ENCODE results near the gene SEC31A. TPM values are rescaled to one million over a fixed set of nuclear protein-coding genes. Genes with fewer than 3 reads are reported as not detected.
"Not testable (repeated sequence)": the region's sequence is repeated elsewhere in the genome, so short reads cannot be mapped to it uniquely, and the experiment has no call there.

The SEC31A gene
- total RNA-seq, 4 donors from 2014 or later = 195 to 283 (median 268) TPM

DNA sequence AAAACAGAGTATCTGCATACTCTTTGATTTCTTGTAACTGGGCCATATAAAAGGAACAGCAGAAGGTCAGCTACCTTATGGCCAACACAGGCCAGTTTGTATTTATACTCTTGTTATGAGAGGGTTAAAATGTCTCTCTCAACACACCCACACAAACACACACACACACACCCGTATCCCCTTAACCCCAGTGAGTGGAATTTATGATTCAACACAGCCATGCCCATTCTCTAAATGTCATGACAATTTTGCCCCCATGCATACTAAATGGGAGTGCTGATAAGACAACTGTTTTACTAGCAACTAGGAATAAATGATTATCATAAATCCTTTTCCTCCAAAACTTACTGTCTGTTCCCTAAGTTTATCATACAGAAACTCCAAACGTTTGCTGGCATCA lies 70.3 kb downstream of the SEC31A start:
- H3K36me3 ChIP-seq = peaks cover 0 to 92% (median 0%) of the 10 kb centered on the region in 3 donors
- H3K4me1 ChIP-seq = no peaks in the 10 kb centered on the region
- DNase-seq = no peak
- H3K27ac ChIP-seq = no peak overlapping the region
- no peak overlapping the region for H3K4me3 ChIP-seq
- no peaks in the 10 kb centered on the region for H3K9me3 ChIP-seq
- TF ChIP-seq POLR2A (IDR thresholded peaks at IDR 0.05) (no peak), CTCF (IDR thresholded peaks at IDR 0.05) (no peak)
- no peaks in the 10 kb centered on the region for H3K27me3 ChIP-seq

- no peak overlapping the region for H3K27ac ChIP-seq
- H3K4me1 ChIP-seq = no peaks in the 10 kb centered on the region
- H3K36me3 ChIP-seq = peaks cover 0 to 75% (median 0%) of the 10 kb centered on the region in 3 donors
- H3K27me3 ChIP-seq = no peaks in the 10 kb centered on the region
- no peaks in the 10 kb centered on the region for H3K9me3 ChIP-seq
- no peak for DNase-seq
- TF ChIP-seq POLR2A (IDR thresholded peaks at IDR 0.05) = no peak
- TF ChIP-seq CTCF (IDR thresholded peaks at IDR 0.05) = no peak
- no peak overlapping the region for H3K4me3 ChIP-seq
Observed at GRCh38 chr4:82818664-82819662, 72.0 kb downstream of the SEC31A start.

- H3K9me3 ChIP-seq, H3K27ac ChIP-seq, DNase-seq, H3K4me1 ChIP-seq, H3K4me3 ChIP-seq, H3K27me3 ChIP-seq: not testable (repeated sequence)
- H3K36me3 ChIP-seq = peaks cover 0 to 54% (median 0%) of the 10 kb centered on the region in 3 donors
Observed at GRCh38 chr4:82816874-82817273, 74.1 kb downstream of the SEC31A start.

DNA sequence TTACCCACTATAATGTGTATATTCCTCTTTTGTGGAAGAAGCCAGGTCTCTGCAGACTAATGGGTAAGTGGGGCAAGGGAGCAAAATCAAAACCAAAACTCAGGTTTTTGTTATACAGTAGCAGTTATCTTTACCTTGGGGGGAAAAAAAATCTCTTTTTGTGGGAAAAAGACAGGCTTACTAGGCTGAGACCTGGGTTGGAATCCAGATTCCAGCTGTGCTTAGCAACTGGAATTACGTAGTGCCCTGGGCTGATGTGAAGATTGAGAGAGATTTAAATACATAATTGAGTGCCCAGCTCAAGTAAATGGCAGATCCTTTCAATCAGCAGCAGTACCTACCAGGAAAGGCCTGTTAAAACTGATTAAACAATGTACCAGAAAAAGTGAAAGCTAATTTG lies 76.9 kb downstream of the SEC31A start:
- TF ChIP-seq CTCF (IDR thresholded peaks at IDR 0.05) (no peak), POLR2A (IDR thresholded peaks at IDR 0.05) (no peak)
- no peaks in the 10 kb centered on the region for H3K27me3 ChIP-seq
- H3K27ac ChIP-seq = no peak overlapping the region
- H3K4me1 ChIP-seq = no peaks in the 10 kb centered on the region
- no peak overlapping the region for H3K4me3 ChIP-seq
- no peaks in the 10 kb centered on the region for H3K9me3 ChIP-seq
- H3K36me3 ChIP-seq = peaks cover 0 to 26% (median 0%) of the 10 kb centered on the region in 3 donors
- no peak for DNase-seq

DNA sequence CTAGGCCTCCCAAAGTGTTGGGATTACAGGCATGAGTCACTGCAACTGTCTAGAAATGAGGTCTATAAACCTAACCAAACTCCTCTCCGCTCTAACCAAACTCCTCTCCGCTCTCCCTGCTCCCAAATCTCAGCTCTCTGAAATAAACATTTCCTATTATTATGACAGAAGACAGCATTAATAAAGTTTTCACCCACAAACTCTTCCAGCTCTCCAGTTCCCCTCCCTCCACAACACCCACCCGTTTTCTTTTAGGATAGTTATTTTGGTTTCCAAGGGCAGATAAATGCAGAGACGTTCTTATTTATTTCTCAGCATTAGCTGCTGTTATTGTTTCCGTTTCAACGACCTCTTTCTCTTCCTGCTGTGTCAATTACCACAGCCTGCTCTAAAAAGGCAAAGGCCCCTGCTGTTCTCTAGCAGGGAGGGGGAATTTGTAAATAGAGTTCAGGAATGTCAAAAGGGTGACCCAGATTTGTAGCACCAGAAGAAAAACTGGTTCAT lies 79.1 kb downstream of the SEC31A start:
- peak overlapping the region in 2 of 4 donors; percentile 8 to 58 for H3K27ac ChIP-seq

More for the DNA sequence above, 79.1 kb downstream of the SEC31A start:
- DNase-seq = no peak
- H3K36me3 ChIP-seq = peaks cover 0 to 4% (median 0%) of the 10 kb centered on the region in 3 donors
- TF ChIP-seq CTCF (IDR thresholded peaks at IDR 0.05) (no peak), POLR2A (IDR thresholded peaks at IDR 0.05) (no peak)
- H3K9me3 ChIP-seq = no peaks in the 10 kb centered on the region
- H3K27me3 ChIP-seq = no peaks in the 10 kb centered on the region
- no peak overlapping the region for H3K4me3 ChIP-seq
- H3K4me1 ChIP-seq = no peaks in the 10 kb centered on the region

Data from Peyer's patch (tissue), 4 donors.